IMR-90 (cell line): Measurements from ENCODE around the gene PIK3IP1. TPM values are rescaled to one million over a fixed set of nuclear protein-coding genes. Genes with fewer than 3 reads are reported as not detected.
A peak's percentile ranks its signal among the peaks of the same experiment; 100 is the strongest.

Source experiments
- ATAC-seq: fragments of 200-7000 bp; cut with Tn5 transposase; 2 replicates; pipeline ENCODE4 v1.9.1; 2020; ENCODE audit warnings: low read depth, mild to moderate bottlenecking, moderate library complexity
- BruUV-seq: library from RNA; stranded (reverse); fragments of 400-500 nt; replicated peaks from 2 replicates; lab custom pipeline; 2021; lab: Mats Ljungman, UMichigan
- CTCF ChIA-PET: fragments of 300-600 bp; formaldehyde crosslinking; extraction: SDS; loops from one replicate; lab custom pipeline; 2021; ENCODE audit warnings: antibody characterized with exemption; lab: Yijun Ruan, JAX
- POLR2A ChIA-PET: fragments of 300-600 bp; sonication (Branson Sonifier 250); formaldehyde crosslinking; loops from one replicate; lab custom pipeline; 2022; ENCODE audit warnings: antibody characterized with exemption; ENCODE audit not compliant: unreplicated experiment; lab: Charles Lee
- DNase-seq: peaks from one replicate; pipeline ENCODE4 v3.0.0; 2013
- H2AFZ ChIP-seq: replicated peaks from 2 replicates; pipeline ENCODE3; 2013; ENCODE audit warnings: low read length, mild to moderate bottlenecking; ENCODE audit not compliant: poor library complexity
- H2AK5ac ChIP-seq: 2 replicates; pipeline ENCODE4 v1.6.1; 2013; ENCODE audit warnings: low read depth, low read length, inconsistent platforms
- H2AK9ac ChIP-seq: replicated peaks from 2 replicates; pipeline ENCODE3; 2013; ENCODE audit warnings: mild to moderate bottlenecking, low read depth, low read length, moderate library complexity; ENCODE audit not compliant: poor library complexity
- H2BK120ac ChIP-seq: 2 replicates; pipeline ENCODE4 v1.6.1; 2013; ENCODE audit warnings: low read depth, low read length, inconsistent platforms
- H2BK15ac ChIP-seq: 3 replicates; pipeline ENCODE4 v1.6.1; 2013; ENCODE audit warnings: low read depth, low read length, inconsistent platforms
- H2BK20ac ChIP-seq: 2 replicates; pipeline ENCODE4 v1.6.1; 2013; ENCODE audit warnings: low read depth, mild to moderate bottlenecking, inconsistent platforms, low read length, moderate library complexity
- H2BK5ac ChIP-seq: 2 replicates; pipeline ENCODE4 v1.6.1; 2013; ENCODE audit warnings: mild to moderate bottlenecking, low read depth, low read length, inconsistent platforms; ENCODE audit not compliant: poor library complexity, severe bottlenecking
- H3K14ac ChIP-seq: replicated peaks from 2 replicates; pipeline ENCODE4 v1.6.1; 2013; ENCODE audit warnings: low read depth, low read length, inconsistent platforms
- H3K18ac ChIP-seq: 2 replicates; pipeline ENCODE4 v1.6.1; 2013; ENCODE audit warnings: low read depth, low read length, control low read depth
- H3K23ac ChIP-seq: 2 replicates; pipeline ENCODE4 v1.6.1; 2013; ENCODE audit warnings: low read depth, low read length, inconsistent platforms
- H3K27ac ChIP-seq: 2 replicates; pipeline ENCODE4 v1.5.1; 2013; ENCODE audit warnings: mild to moderate bottlenecking, control low read depth, low read length; ENCODE audit not compliant: insufficient read depth
- H3K27me3 ChIP-seq: 2 replicates; pipeline ENCODE4 v1.6.1; 2013; ENCODE audit warnings: low read length; ENCODE audit not compliant: control insufficient read depth, insufficient read depth
- H3K36me3 ChIP-seq: 2 replicates; pipeline ENCODE4 v1.6.1; 2013; ENCODE audit warnings: low read length, mixed read lengths; ENCODE audit not compliant: control insufficient read depth, insufficient read depth
- H3K4ac ChIP-seq: 2 replicates; pipeline ENCODE4 v1.6.1; 2013; ENCODE audit warnings: low read depth, low read length, inconsistent platforms
- H3K4me1 ChIP-seq: 2 replicates; pipeline ENCODE4 v1.6.1; 2013; ENCODE audit warnings: low read length, mixed read lengths; ENCODE audit not compliant: control insufficient read depth, insufficient read depth
- H3K4me2 ChIP-seq: 2 replicates; pipeline ENCODE4 v1.6.1; 2013; ENCODE audit warnings: low read depth, mild to moderate bottlenecking, control low read depth, low read length, moderate library complexity
- H3K4me3 ChIP-seq: 2 replicates; pipeline ENCODE4 v1.5.1; 2013; ENCODE audit warnings: low read depth, mild to moderate bottlenecking, control low read depth, low read length, moderate library complexity; ENCODE audit not compliant: insufficient read depth
- H3K56ac ChIP-seq: 2 replicates; pipeline ENCODE4 v1.6.1; 2013; ENCODE audit warnings: low read length, inconsistent platforms; ENCODE audit not compliant: insufficient read depth; ENCODE audit errors: extremely low read depth
- H3K79me1 ChIP-seq, 2 experiments: 2 replicates each; pipeline ENCODE4 v1.6.1; 2013; ENCODE audit warnings: low read length in 2 of 2, inconsistent platforms in 1 of 2, low read depth in 1 of 2
- H3K9ac ChIP-seq: 2 replicates; pipeline ENCODE4 v1.6.1; 2013; ENCODE audit warnings: low read depth, low read length, control low read depth
- H3K9me1 ChIP-seq: 2 replicates; pipeline ENCODE4 v1.6.1; 2013; ENCODE audit warnings: low read length, inconsistent platforms; ENCODE audit not compliant: insufficient read depth
- H3K9me3 ChIP-seq: 2 replicates; pipeline ENCODE4 v1.6.1; 2013; ENCODE audit warnings: low read length; ENCODE audit not compliant: control insufficient read depth, insufficient read depth
- H4K20me1 ChIP-seq: 2 replicates; pipeline ENCODE4 v1.6.1; 2013; ENCODE audit warnings: low read length, inconsistent platforms; ENCODE audit not compliant: insufficient read depth
- H4K5ac ChIP-seq: 2 replicates; pipeline ENCODE4 v1.6.1; 2013; ENCODE audit warnings: mild to moderate bottlenecking, low read depth, low read length, control low read depth
- H4K8ac ChIP-seq, 2 experiments: 2 replicates each; pipeline ENCODE4 v1.6.1; 2013; ENCODE audit warnings: low read depth in 2 of 2, low read length in 2 of 2, control low read depth in 1 of 2, inconsistent platforms in 1 of 2
- H4K91ac ChIP-seq: 2 replicates; pipeline ENCODE4 v1.6.1; 2013; ENCODE audit warnings: low read depth, low read length, inconsistent platforms; ENCODE audit not compliant: insufficient read depth
- CHD1 ChIP-seq: IDR thresholded peaks from 2 replicates; pipeline ENCODE4 v1.6.1; 2012; ENCODE audit warnings: low read depth, low read length, improper control_type of control experiment
- MAFK ChIP-seq: IDR thresholded peaks from 2 replicates; pipeline ENCODE4 v1.6.1; 2012; ENCODE audit warnings: low read depth, low read length, improper control_type of control experiment
- WGBS, 2 experiments: methylation state at CpG; one replicate each; pipeline versions ENCODE4 v1.1.5 to v1.1.7; 2013; ENCODE audit warnings: missing lambda C conversion rate in 2 of 2; ENCODE audit not compliant: insufficient read length in 1 of 2; ENCODE audit errors: extremely low coverage in 2 of 2; 5-methylcytosine and 5-hydroxymethylcytosine counted together
- dilution Hi-C: fragments of 300-500 bp; cut with HindIII; formaldehyde crosslinking; loops from one replicate; pipeline ENCODE4 v1.14.3; 2018; ENCODE audit warnings: low sequenced_read_pairs; ENCODE audit not compliant: unreplicated experiment
- in situ Hi-C: fragments of 300-500 bp; cut with MboI; formaldehyde crosslinking; loops from 3 replicates; pipeline ENCODE4 v1.14.3; 2019; ENCODE audit warnings: low sequenced_read_pairs, inconsistent platforms, mixed read lengths
- intact Hi-C: fragments of 100-400 bp; cut with micrococcal nuclease; formaldehyde crosslinking; loops from 2 replicates; pipeline ENCODE4 v1.10.0; 2022
- polyA plus RNA-seq, 3 experiments: library from polyadenylated mRNA; depleted of rRNA; stranded (reverse); fragments of >200 nt; gene quantifications; 2 replicates each; pipeline ENCODE4 v1.2.3, GENCODE V29; 2012; ENCODE audit warnings: low replicate concordance in 1 of 3
- total RNA-seq: library from RNA; depleted of rRNA; stranded (reverse); fragments of >200 nt; gene quantifications from 2 replicates; pipeline ENCODE4 v1.2.3, GENCODE V29; 2012

Gene PIK3IP1
- total and polyA plus RNA-seq, 2 of the 4 experiments (the other 2 are of a cell fraction) = 12.9 to 17.6 TPM

DNA sequence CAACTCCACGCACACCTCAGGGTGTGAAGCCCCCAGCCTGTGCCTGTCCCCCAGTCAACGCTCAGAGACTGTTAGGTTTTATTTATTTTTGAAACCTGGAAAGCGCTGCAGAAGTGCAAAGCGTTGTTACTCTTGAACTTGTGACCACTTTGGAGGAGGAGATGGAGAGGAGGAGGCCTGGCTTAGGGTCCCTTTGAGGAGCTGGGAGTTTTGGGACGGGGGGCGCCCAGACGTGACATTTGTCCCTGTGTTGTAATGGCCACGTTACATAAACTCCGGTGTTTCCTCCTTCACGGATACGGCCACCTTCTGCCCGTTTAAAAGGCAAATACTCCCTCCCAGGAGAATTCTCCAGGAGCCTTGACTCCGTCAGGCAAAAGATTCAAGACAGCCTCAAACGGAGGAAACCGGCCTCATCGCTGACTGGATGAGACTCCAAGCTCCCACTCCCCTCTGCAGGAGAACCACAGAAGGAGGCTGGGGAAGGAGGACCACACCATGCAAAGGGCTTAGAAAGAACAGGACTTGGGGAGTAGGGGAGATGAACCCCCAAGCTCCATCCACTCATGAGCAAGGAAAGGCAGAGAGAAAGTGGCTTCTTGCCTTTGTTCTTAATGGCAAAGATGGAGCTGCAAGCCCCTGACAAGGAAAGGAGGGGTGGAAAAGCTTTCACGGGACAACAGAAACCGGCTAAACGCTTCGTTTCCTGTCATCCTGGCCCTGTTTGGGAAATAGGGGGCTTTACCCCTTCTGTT lies 630 bp downstream of the PIK3IP1 start:
- Histone ChIP-seq H3K4me1 (peaks cover 9% of the 10 kb centered on the region; the same call in 1 of the 2 replicates), H4K91ac (peak overlapping the region; percentile 86), H2BK15ac (peak overlapping the region; percentile 39; the same call in 2 of the 3 replicates), H3K18ac (peak overlapping the region; percentile 55), H3K14ac (peak overlapping the region; percentile 100), H2BK20ac (peak overlapping the region; percentile 72), H2BK5ac (peak overlapping the region; percentile 90), H3K9me3 (no peaks in the 10 kb centered on the region), H3K27ac (peak overlapping the region; percentile 69), H2AK5ac (peak overlapping the region; percentile 95), H2BK120ac (peak overlapping the region; percentile 82), H3K79me1 (peaks cover 16 to 35% of the 10 kb centered on the region in 2 experiments), H4K5ac (peak overlapping the region; percentile 36), H3K56ac (peak overlapping the region; percentile 82; the same call in 1 of the 2 replicates), H2AFZ (peak overlapping the region; percentile 91), H3K9me1 (0 out of 2 replicates have a peak, but pooled peaks cover 7% of the 10 kb centered on the region), H3K36me3 (peaks cover 18% of the 10 kb centered on the region), H3K4ac (peak overlapping the region; percentile 98), H4K20me1 (no peaks in the 10 kb centered on the region), H3K23ac (peak overlapping the region; percentile 100), H4K8ac (peak overlapping the region; percentile 6 to 89; a peak in 3 of 4 replicates), H3K4me2 (peak overlapping the region; percentile 93), H3K4me3 (peak overlapping the region; percentile 54), H3K9ac (peak overlapping the region; percentile 83), H2AK9ac (peak overlapping the region; percentile 95), H3K27me3 (no peaks in the 10 kb centered on the region)
- no peak for TF ChIP-seq MAFK
- peak; percentile 89; the same call in 1 of the 2 replicates for TF ChIP-seq CHD1
- ATAC-seq (peak; percentile 9), DNase-seq (peak; percentile 29)
- POLR2A ChIA-PET = no interaction called here
- dilution Hi-C loops (no loop called here), intact Hi-C loops (loop anchor here (2.0 kb wide), 1 partner anchor 53 kb away; no protein-coding TSS in a partner anchor), in situ Hi-C loops (no loop called here)
- WGBS, 2 experiments = 4% methylated on average over 8 of the region's 20 CpGs; no CpG with 5 or more reads in 1 of the 2 experiments
- no TSS peak for BruUV-seq
- CTCF ChIA-PET = interaction anchor here (1.3 to 2.2 kb wide), 3 partner anchors 10 to 21 kb away, joined by 4 to 10 read pairs (median 4); no protein-coding TSS in a partner anchor
